ENCODE data around the gene TNFSF13B. TPM values are rescaled to one million over a fixed set of nuclear protein-coding genes. Genes with fewer than 3 reads are reported as not detected.
A peak's percentile ranks its signal among the peaks of the same experiment; 100 is the strongest.

TNFSF13B gene
- total RNA-seq, 4 donors from 2014 or later, result 0.31 to 2.2 (median 0.62) TPM; not detected in 1

GRCh38 chr13:108270442-108270841 is 924 bp downstream of the TNFSF13B start:
- intact Hi-C loops (cut with DNase I; ENCODE audit: low total_unique reads), result no loop called here
- peaks cover 0 to 8% of the 10 kb centered on the region in 2 donors for H3K4me1 ChIP-seq

GRCh38 chr13:108272333-108272732 is 2.8 kb downstream of the TNFSF13B start:
- peaks cover 11 to 18% of the 10 kb centered on the region in 2 donors for H3K4me1 ChIP-seq

More at GRCh38 chr13:108270442-108270841, 924 bp downstream of the TNFSF13B start:
- Histone ChIP-seq H3K27me3 (no peaks in the 10 kb centered on the region), H3K4me3 (peak overlapping the region; percentile 37 to 44 (median 42)), H3K9me3 (no peaks in the 10 kb centered on the region), H3K27ac (peak overlapping the region in 1 of 4 donors; percentile 35), H3K36me3 (no peaks in the 10 kb centered on the region)
- DNase-seq, result no peak
- in situ Hi-C loops (cut with MboI; ENCODE audit: low sequenced_read_pairs in 4 of 4), result no loop called here
- no peak for ATAC-seq
- TF ChIP-seq CTCF (IDR thresholded peaks at IDR 0.05 in 4 of 5, conservative IDR thresholded peaks at IDR 0.05 in 1 of 5), result no peak
- no peak for TF ChIP-seq POLR2A (IDR thresholded peaks at IDR 0.05)

GRCh38 chr13:108273429-108274118 is 4.1 kb downstream of the TNFSF13B start:
- DNase-seq (no peak), ATAC-seq (no peak)
- peaks cover 11 to 18% of the 10 kb centered on the region in 2 donors for H3K4me1 ChIP-seq
- H3K9me3 ChIP-seq, result no peaks in the 10 kb centered on the region
- in situ Hi-C loops (cut with MboI; ENCODE audit: low sequenced_read_pairs in 4 of 4) (no loop called here), intact Hi-C loops (cut with DNase I; ENCODE audit: low total_unique reads) (no loop called here)
- no peaks in the 10 kb centered on the region for H3K27me3 ChIP-seq
- H3K4me3 ChIP-seq, result no peak overlapping the region
- no peak overlapping the region for H3K27ac ChIP-seq
- no peaks in the 10 kb centered on the region for H3K36me3 ChIP-seq
- no peak for TF ChIP-seq CTCF (IDR thresholded peaks at IDR 0.05 in 4 of 5, conservative IDR thresholded peaks at IDR 0.05 in 1 of 5)
- TF ChIP-seq POLR2A (IDR thresholded peaks at IDR 0.05), result no peak

More at GRCh38 chr13:108272333-108272732, 2.8 kb downstream of the TNFSF13B start:
- no peak for DNase-seq
- H3K36me3 ChIP-seq, result no peaks in the 10 kb centered on the region
- H3K4me3 ChIP-seq, result no peak overlapping the region
- ATAC-seq, result no peak
- intact Hi-C loops (cut with DNase I; ENCODE audit: low total_unique reads) (no loop called here), in situ Hi-C loops (cut with MboI; ENCODE audit: low sequenced_read_pairs in 4 of 4) (no loop called here)
- no peaks in the 10 kb centered on the region for H3K9me3 ChIP-seq
- TF ChIP-seq CTCF (IDR thresholded peaks at IDR 0.05 in 4 of 5, conservative IDR thresholded peaks at IDR 0.05 in 1 of 5), result no peak
- TF ChIP-seq POLR2A (IDR thresholded peaks at IDR 0.05), result no peak
- H3K27ac ChIP-seq, result no peak overlapping the region
- H3K27me3 ChIP-seq, result no peaks in the 10 kb centered on the region

GRCh38 chr13:108274718-108275117 is 5.2 kb downstream of the TNFSF13B start:
- no peaks in the 10 kb centered on the region for H3K27me3 ChIP-seq
- intact Hi-C loops (cut with DNase I; ENCODE audit: low total_unique reads) (no loop called here), in situ Hi-C loops (cut with MboI; ENCODE audit: low sequenced_read_pairs in 4 of 4) (no loop called here)
- peaks cover 11 to 17% of the 10 kb centered on the region in 2 donors for H3K4me1 ChIP-seq
- no peak for DNase-seq
- ATAC-seq, result no peak
- no peaks in the 10 kb centered on the region for H3K9me3 ChIP-seq
- TF ChIP-seq POLR2A (IDR thresholded peaks at IDR 0.05) (no peak), CTCF (IDR thresholded peaks at IDR 0.05 in 4 of 5, conservative IDR thresholded peaks at IDR 0.05 in 1 of 5) (no peak)
- no peaks in the 10 kb centered on the region for H3K36me3 ChIP-seq
- H3K27ac ChIP-seq, result no peak overlapping the region
- no peak overlapping the region for H3K4me3 ChIP-seq

Measured in gastrocnemius medialis (tissue), 4 donors.